Regular cardiac myocyte (primary cell): ENCODE measurements around the gene PCDHB10. TPM values are rescaled to one million over a fixed set of nuclear protein-coding genes. Genes with fewer than 3 reads are reported as not detected.

Experiments used
- total RNA-seq: library from RNA; depleted of rRNA; stranded (reverse); fragments of >200 nt; gene quantifications from 2 replicates; pipeline ENCODE4 v1.2.3, GENCODE V29; 2014

Gene PCDHB10
- 0.19 and 1.7 TPM in 2 replicates for total RNA-seq

GRCh38 chr5:141192110-141192725, at the start of gene PCDHB10:
Gene PCDHB10 (plus strand): TSS chr5:141192353. CDS start chr5:141192553, 200 bp downstream.

GRCh38 chr5:141149812-141150211, 42.3 kb upstream of the PCDHB10 start, which contains the start of gene PCDHB6:
Gene PCDHB6 (plus strand): TSS chr5:141150057. CDS start chr5:141150258, 201 bp downstream.

DNA sequence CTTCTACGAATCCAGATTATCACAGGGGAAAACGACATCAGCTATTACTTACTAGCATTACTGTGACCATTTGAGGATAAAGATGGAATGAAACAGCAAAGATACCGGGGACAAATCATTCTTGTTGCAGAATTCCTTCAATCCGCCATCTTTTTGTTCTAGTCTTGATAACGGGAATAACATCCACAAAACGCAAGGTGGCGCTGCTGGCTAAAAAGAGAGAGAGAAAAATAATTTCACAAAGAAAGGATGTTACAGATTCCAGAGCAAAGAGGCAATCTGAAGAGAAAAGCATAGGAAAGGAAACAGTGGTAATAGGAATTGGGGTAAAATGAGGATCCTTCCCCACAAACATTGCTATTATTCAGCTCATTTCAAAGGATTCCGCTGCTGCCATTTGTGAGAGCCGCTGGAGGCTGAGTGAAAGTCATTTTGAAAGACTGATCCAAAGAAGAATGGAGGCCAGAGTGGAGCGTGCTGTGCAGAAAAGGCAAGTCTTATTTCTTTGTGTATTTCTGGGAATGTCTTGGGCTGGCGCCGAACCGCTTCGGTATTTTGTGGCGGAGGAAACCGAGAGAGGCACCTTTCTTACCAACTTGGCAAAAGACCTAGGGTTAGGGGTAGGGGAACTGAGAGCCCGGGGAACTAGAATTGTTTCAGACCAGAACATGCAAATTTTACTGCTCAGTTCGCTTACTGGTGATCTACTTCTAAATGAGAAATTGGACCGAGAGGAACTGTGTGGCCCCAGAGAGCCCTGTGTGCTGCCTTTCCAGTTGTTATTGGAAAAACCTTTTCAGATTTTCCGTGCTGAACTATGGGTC, 19.6 kb upstream of the PCDHB10 start, which contains the start of gene PCDHB7:
Gene PCDHB7, plus strand, starts transcription at position 264 of the 824 bp plus-strand sequence. Its CDS starts 192 bp downstream, at position 456.

DNA sequence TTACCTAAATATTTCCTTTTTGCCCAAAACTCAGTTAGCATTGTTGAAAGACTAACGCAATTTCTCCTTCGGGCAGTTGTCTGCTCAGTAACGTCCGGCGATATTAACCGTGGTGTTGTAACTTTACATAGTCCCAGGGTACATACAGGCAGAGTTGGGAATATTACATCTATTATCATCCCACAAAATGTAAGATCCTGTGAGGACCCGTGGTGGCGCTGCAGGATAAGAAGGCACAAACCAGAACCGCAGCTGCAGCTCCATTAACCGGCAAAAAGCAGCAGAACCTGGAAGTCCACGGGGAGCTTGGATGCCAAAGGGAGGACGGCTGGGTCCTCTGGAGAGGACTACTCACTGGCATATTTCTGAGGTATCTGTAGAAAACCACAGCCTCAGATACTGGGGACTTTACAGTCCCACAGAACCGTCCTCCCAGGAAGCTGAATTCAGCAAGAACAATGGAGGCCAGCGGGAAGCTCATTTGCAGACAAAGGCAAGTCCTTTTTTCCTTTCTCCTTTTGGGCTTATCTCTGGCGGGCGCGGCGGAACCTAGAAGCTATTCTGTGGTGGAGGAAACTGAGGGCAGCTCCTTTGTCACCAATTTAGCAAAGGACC, 14.5 kb upstream of the PCDHB10 start, which contains the start of gene PCDHB8:
Gene PCDHB8, plus strand, starts transcription at position 214 of the 615 bp plus-strand sequence. Its CDS starts 245 bp downstream, at position 459.

DNA sequence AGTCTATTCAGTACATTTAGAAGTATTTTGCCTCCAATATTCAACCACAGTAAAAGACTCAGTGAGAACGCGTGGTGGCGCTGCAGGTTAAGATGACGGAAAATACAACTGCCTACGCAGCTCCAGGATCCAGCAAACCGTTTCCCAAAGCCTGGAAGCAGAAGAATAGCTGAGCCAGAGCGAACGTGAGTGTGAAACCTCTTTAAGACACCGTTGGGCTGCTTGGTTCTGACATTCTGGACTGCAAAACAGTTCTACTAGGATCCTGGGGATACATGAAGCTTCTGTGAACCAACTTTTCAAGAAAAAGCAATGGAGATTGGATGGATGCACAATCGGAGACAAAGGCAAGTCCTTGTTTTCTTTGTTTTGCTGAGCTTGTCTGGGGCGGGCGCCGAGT, 9.9 kb upstream of the PCDHB10 start, which contains the start of gene PCDHB16:
Gene PCDHB16, plus strand, starts transcription at position 140 of the 400 bp plus-strand sequence. Its CDS starts 173 bp downstream, at position 313.

GRCh38 chr5:141186897-141187512, 5.1 kb upstream of the PCDHB10 start, which contains the start of gene PCDHB9:
Gene PCDHB9 (plus strand): TSS chr5:141187161. CDS start chr5:141187319, 158 bp downstream.

GRCh38 chr5:141199359-141200235, 7.4 kb downstream of the PCDHB10 start, which contains the start of gene PCDHB11:
Gene PCDHB11 (plus strand): TSS chr5:141199627. CDS start chr5:141199775, 148 bp downstream.

DNA sequence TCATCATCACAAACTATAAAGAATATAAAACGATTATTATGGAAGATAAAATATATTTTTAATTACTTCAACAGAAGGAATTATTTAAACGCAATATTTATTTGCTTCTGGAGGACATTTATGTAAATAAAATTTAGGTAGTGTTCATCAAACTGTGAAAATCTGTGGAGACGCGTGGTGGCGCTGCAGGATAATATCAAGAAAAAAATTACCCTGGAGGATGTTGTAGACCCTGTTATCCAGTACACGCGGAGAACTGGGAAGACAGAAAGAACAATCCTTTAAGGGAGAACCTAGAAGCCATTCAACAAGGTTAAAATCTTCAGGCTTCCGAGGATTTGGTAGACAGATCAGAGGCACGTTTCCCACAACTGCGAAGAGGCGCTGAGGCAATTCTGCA, 16.3 kb downstream of the PCDHB10 start, which contains the start of gene PCDHB12:
Gene PCDHB12, plus strand, starts transcription at position 242 of the 400 bp plus-strand sequence. CDS start 189 bp downstream, outside the sequence.

DNA sequence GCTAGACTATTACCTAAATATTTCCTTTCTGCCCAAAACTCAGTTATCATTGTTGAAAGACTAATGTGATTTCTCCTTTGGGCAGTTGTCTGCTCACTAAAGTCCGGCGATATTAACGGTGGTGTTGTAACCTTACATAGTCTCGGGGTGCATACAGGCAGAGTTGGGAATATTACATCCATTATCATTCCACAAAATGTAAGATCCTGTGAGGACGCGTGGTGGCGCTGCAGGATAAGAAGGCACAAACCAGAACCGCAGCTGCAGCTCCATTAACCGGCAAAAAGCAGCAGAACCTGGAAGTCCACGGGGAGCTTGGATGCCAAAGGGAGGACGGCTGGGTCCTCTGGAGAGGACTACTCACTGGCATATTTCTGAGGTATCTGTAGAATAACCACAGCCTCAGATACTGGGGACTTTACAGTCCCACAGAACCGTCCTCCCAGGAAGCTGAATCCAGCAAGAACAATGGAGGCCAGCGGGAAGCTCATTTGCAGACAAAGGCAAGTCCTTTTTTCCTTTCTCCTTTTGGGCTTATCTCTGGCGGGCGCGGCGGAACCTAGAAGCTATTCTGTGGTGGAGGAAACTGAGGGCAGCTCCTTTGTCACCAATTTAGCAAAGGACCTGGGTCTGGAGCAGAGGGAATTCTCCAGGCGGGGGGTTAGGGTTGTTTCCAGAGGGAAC, 21.6 kb downstream of the PCDHB10 start, which contains the start of gene PCDHB13:
Gene PCDHB13, plus strand, starts transcription at position 264 of the 684 bp plus-strand sequence. Its CDS starts 205 bp downstream, at position 469.

DNA sequence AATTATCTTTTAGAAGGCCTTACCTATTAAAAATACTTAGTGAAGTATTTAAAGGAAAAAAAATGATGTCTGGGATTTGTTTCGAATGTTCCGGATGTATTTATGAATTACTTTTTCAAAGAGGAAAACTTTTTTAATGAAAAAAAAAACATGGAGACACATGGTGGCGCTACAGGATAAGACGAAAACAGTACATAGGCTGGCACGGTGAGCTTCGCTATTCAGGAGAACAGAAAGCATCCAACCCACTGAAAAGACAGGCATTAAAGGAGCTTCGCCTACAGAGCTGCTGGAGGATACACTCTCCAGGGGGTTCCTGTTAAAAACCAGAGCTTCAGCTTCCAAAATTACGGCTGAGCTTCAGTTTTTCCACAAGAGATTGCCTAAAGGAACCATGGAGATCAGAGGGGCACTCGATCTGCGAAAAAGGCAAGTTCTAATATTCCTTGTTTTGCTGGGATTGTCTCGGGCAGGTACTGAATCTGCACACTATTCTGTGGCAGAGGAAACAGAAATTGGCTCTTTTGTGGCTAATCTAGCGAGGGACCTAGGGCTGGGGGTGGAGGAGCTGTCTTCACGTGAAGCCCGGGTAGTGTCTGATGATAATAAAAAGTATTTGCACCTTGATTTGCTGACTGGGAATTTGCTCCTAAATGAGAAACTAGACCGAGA, 31.1 kb downstream of the PCDHB10 start, which contains the start of gene PCDHB14:
Gene PCDHB14, plus strand, starts transcription at position 232 of the 672 bp plus-strand sequence. Its CDS starts 163 bp downstream, at position 395.

Other genes starting within 250 kb of the PCDHB10 start
- 0.19 and 1.4 TPM in 2 replicates for gene PCDHAC2, start 225.9 kb upstream of the PCDHB10 start, total RNA-seq
- gene PCDHB1, start 141.0 kb upstream of the PCDHB10 start, total RNA-seq, result not detected in 2 replicates
- 0.77 and 6.5 TPM in 2 replicates for gene PCDHB2, start 97.7 kb upstream of the PCDHB10 start, total RNA-seq
- gene PCDHB3, start 91.9 kb upstream of the PCDHB10 start, total RNA-seq, result 0.19 and 3.9 TPM in 2 replicates
- gene PCDHB4, start 70.5 kb upstream of the PCDHB10 start, total RNA-seq, result under 0.01 and 0.85 TPM in 2 replicates
- gene PCDHB5, start 57.1 kb upstream of the PCDHB10 start, total RNA-seq, result 0.58 and 3.1 TPM in 2 replicates
- under 0.01 and 0.28 TPM in 2 replicates for gene PCDHB6, start 42.3 kb upstream of the PCDHB10 start, total RNA-seq
- gene PCDHB7, start 19.7 kb upstream of the PCDHB10 start, total RNA-seq, result 0.19 and 1.1 TPM in 2 replicates
- gene PCDHB8, start 14.6 kb upstream of the PCDHB10 start, total RNA-seq, result under 0.01 and 1.4 TPM in 2 replicates
- gene PCDHB16, start 10.0 kb upstream of the PCDHB10 start, total RNA-seq, result 0.19 and 1.7 TPM in 2 replicates
- gene PCDHB9, start 5.2 kb upstream of the PCDHB10 start, total RNA-seq, result under 0.01 and 0.56 TPM in 2 replicates
- gene PCDHB11, start 7.3 kb downstream of the PCDHB10 start, total RNA-seq, result 0.19 and 0.85 TPM in 2 replicates
- under 0.01 and 0.28 TPM in 2 replicates for gene PCDHB12, start 16.4 kb downstream of the PCDHB10 start, total RNA-seq
- 0.19 and 1.1 TPM in 2 replicates for gene PCDHB13, start 21.6 kb downstream of the PCDHB10 start, total RNA-seq
- 0.58 and 2.5 TPM in 2 replicates for gene PCDHB14, start 31.0 kb downstream of the PCDHB10 start, total RNA-seq
- 0.38 and 1.4 TPM in 2 replicates for gene PCDHB15, start 53.0 kb downstream of the PCDHB10 start, total RNA-seq
- gene SLC25A2, start 111.7 kb downstream of the PCDHB10 start, total RNA-seq, result under 0.01 and 0.19 TPM in 2 replicates
- gene TAF7, start 128.4 kb downstream of the PCDHB10 start, total RNA-seq, result 90.2 and 102 TPM in 2 replicates
- gene PCDHGA1, start 138.2 kb downstream of the PCDHB10 start, total RNA-seq, result 0.38 and 1.4 TPM in 2 replicates
- 1.5 and 3.1 TPM in 2 replicates for gene PCDHGA2, start 146.4 kb downstream of the PCDHB10 start, total RNA-seq
- gene PCDHGA3, start 151.5 kb downstream of the PCDHB10 start, total RNA-seq, result 0.38 and 1.7 TPM in 2 replicates
- 0.38 and 3.1 TPM in 2 replicates for gene PCDHGB1, start 157.7 kb downstream of the PCDHB10 start, total RNA-seq
- 2.9 and 8.2 TPM in 2 replicates for gene PCDHGA4, start 162.7 kb downstream of the PCDHB10 start, total RNA-seq
- gene PCDHGB2, start 167.6 kb downstream of the PCDHB10 start, total RNA-seq, result 1.2 and 2.5 TPM in 2 replicates
- 0.58 and 1.1 TPM in 2 replicates for gene PCDHGA5, start 171.8 kb downstream of the PCDHB10 start, total RNA-seq
- gene PCDHGB3, start 177.9 kb downstream of the PCDHB10 start, total RNA-seq, result 1.9 and 4.5 TPM in 2 replicates
- gene PCDHGA6, start 181.5 kb downstream of the PCDHB10 start, total RNA-seq, result 1.5 and 3.1 TPM in 2 replicates
- 1.5 and 3.7 TPM in 2 replicates for gene PCDHGA7, start 190.4 kb downstream of the PCDHB10 start, total RNA-seq
- 9.6 and 22.0 TPM in 2 replicates for gene PCDHGB4, start 195.3 kb downstream of the PCDHB10 start, total RNA-seq
- gene PCDHGA8, start 200.3 kb downstream of the PCDHB10 start, total RNA-seq, result 1.3 and 2.8 TPM in 2 replicates
- gene PCDHGB5, start 205.6 kb downstream of the PCDHB10 start, total RNA-seq, result 17.8 and 21.4 TPM in 2 replicates
- 2.1 and 3.1 TPM in 2 replicates for gene PCDHGA9, start 210.4 kb downstream of the PCDHB10 start, total RNA-seq
- gene PCDHGB6, start 215.7 kb downstream of the PCDHB10 start, total RNA-seq, result 0.96 and 2.5 TPM in 2 replicates
- 1.2 and 3.4 TPM in 2 replicates for gene PCDHGA10, start 220.6 kb downstream of the PCDHB10 start, total RNA-seq
- gene PCDHGB7, start 225.3 kb downstream of the PCDHB10 start, total RNA-seq, result 1.9 and 4.5 TPM in 2 replicates
- gene PCDHGA11, start 228.7 kb downstream of the PCDHB10 start, total RNA-seq, result 3.1 and 4.5 TPM in 2 replicates
- 6.7 and 14.7 TPM in 2 replicates for gene PCDHGA12, start 238.2 kb downstream of the PCDHB10 start, total RNA-seq